ENCODE results near the gene DOK7. TPM values are rescaled to one million over a fixed set of nuclear protein-coding genes. Genes with fewer than 3 reads are reported as not detected.

The DOK7 gene
- total and polyA plus RNA-seq, 2 donors (not counting 1 experiment from before 2014, with no cell fraction given) = 0.17 TPM; not detected in 1

DNA sequence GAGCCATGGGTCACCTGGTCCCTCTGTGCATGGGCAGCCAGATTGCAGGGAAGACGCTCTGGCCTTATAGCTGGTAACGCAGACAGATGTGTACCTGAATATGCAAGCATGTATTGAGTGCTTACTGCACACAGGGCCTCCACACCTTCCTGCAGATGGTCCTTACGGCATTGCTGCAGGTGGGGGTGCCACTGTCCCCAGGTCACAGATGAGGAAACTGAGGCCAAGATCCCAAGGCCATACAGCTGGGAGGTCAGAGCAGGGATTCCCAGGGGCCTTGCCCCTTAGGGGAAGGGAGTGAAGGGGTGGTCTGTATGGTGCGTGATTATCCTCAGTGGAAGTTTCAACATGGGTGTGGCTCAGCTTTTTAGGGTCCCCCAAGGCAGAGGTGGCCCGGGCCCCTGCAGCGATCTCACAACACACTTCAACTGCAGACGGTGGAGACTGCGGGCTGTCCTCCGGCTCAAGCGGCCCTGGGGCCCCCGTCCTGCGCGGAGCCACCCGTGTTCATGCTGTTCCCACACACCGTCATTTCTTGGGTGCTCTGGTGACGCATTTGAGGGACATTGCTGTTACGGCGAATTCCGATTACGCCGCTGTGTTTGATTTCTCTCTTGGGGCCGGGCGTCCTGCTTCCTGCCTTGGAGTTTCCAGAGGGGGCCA lies 8.1 kb downstream of the DOK7 start:
- H3K9ac ChIP-seq (ENCODE audit: insufficient read depth, low read length) = no peak overlapping the region
- H3K36me3 ChIP-seq (ENCODE audit: control insufficient read depth, insufficient read depth, low read length) = no peaks in the 10 kb centered on the region
- peaks cover 4% of the 10 kb centered on the region for H3K27me3 ChIP-seq (ENCODE audit: control insufficient read depth, insufficient read depth, low read length)
- no peak overlapping the region for H2AFZ ChIP-seq (ENCODE audit: low read length)
- H3K9me3 ChIP-seq (ENCODE audit: control insufficient read depth, insufficient read depth, low read depth, low read length) = peaks cover 4% of the 10 kb centered on the region
- TF ChIP-seq, protein P1, sequence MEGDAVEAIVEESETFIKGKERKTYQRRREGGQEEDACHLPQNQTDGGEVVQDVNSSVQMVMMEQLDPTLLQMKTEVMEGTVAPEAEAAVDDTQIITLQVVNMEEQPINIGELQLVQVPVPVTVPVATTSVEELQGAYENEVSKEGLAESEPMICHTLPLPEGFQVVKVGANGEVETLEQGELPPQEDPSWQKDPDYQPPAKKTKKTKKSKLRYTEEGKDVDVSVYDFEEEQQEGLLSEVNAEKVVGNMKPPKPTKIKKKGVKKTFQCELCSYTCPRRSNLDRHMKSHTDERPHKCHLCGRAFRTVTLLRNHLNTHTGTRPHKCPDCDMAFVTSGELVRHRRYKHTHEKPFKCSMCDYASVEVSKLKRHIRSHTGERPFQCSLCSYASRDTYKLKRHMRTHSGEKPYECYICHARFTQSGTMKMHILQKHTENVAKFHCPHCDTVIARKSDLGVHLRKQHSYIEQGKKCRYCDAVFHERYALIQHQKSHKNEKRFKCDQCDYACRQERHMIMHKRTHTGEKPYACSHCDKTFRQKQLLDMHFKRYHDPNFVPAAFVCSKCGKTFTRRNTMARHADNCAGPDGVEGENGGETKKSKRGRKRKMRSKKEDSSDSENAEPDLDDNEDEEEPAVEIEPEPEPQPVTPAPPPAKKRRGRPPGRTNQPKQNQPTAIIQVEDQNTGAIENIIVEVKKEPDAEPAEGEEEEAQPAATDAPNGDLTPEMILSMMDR (conservative IDR thresholded peaks at IDR 0.05 in 1 of 2, IDR thresholded peaks at IDR 0.05 in 1 of 2; ENCODE audit: low read depth in 1 of 2, low read length in 2 of 2) = no peak
- TF ChIP-seq EZH2 (IDR thresholded peaks at IDR 0.05; ENCODE audit: low read length, missing control alignments) = no peak
- no peaks in the 10 kb centered on the region for H3K79me2 ChIP-seq (ENCODE audit: control insufficient read depth, insufficient read depth, low read length)
- no peak overlapping the region for H3K27ac ChIP-seq (ENCODE audit: insufficient read depth, low read length)
- DNase-seq (ENCODE audit: low read depth in 2 of 2) = no peak
- no peaks in the 10 kb centered on the region for H4K20me1 ChIP-seq (ENCODE audit: control insufficient read depth, extremely low read depth, insufficient read depth, low read length)
- no peaks in the 10 kb centered on the region for H3K4me1 ChIP-seq (ENCODE audit: control insufficient read depth, extremely low read depth, insufficient read depth, low read length)
- no peak overlapping the region for H3K4me3 ChIP-seq (replicated peaks in 1 of 4; ENCODE audit: control extremely low read depth in 1 of 4, insufficient read depth in 1 of 4, low read depth in 3 of 4, low read length in 4 of 4)
- H3K4me2 ChIP-seq (ENCODE audit: extremely low read depth, insufficient read depth, low read length) = no peak overlapping the region

GRCh38 chr4:3471886-3472285 lies 8.8 kb downstream of the DOK7 start:
- H4K20me1 ChIP-seq (ENCODE audit: control insufficient read depth, extremely low read depth, insufficient read depth, low read length) = no peaks in the 10 kb centered on the region
- DNase-seq (ENCODE audit: low read depth in 2 of 2) = no peak

DNA sequence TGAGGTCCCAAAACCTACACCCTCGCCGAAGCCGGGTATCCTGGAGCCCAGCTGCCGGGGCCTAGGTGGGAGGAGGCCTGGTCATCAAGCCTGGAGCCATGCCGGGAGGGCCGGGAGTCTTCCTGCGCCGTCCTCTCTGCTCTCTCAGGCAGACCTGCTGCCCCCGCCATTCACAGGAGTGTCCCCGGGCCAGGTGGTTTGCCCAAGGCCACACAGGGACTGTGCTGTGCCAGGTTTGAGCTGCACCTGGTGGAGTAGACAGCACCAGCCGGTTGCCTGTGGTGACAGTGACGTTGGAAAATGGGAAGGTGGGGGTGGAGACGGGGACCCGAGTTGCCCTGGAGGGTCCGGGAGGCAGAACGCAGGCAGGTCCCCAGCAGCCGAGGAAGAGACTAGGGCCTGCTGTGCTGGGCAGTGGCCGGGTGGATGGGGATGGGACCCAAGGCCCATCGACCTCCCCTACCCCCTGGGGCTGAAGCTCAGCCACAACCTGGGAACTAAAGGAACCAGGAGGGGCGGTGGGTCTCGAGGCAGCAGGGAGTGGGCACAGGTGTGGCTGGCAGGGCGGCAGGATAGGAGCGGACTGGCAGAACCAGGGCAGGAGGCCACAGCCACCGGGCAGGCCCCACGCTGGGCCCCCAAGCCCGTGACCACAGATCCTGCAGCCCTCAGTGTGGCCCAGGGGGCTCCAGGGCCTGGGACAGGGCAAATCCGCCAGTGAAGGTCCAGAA lies 9.5 kb downstream of the DOK7 start:
- H2AFZ ChIP-seq (ENCODE audit: low read length) = no peak overlapping the region
- no peaks in the 10 kb centered on the region for H3K79me2 ChIP-seq (ENCODE audit: control insufficient read depth, insufficient read depth, low read length)
- no peak for DNase-seq (ENCODE audit: low read depth in 2 of 2)
- TF ChIP-seq EZH2 (IDR thresholded peaks at IDR 0.05; ENCODE audit: low read length, missing control alignments) = no peak
- TF ChIP-seq, protein P1 (conservative IDR thresholded peaks at IDR 0.05 in 1 of 2, IDR thresholded peaks at IDR 0.05 in 1 of 2; ENCODE audit: low read depth in 1 of 2, low read length in 2 of 2) = no peak
- no peaks in the 10 kb centered on the region for H3K4me1 ChIP-seq (ENCODE audit: control insufficient read depth, extremely low read depth, insufficient read depth, low read length)
- no peaks in the 10 kb centered on the region for H4K20me1 ChIP-seq (ENCODE audit: control insufficient read depth, extremely low read depth, insufficient read depth, low read length)
- no peak overlapping the region for H3K4me2 ChIP-seq (ENCODE audit: extremely low read depth, insufficient read depth, low read length)
- H3K36me3 ChIP-seq (ENCODE audit: control insufficient read depth, insufficient read depth, low read length) = no peaks in the 10 kb centered on the region
- H3K9me3 ChIP-seq (ENCODE audit: control insufficient read depth, insufficient read depth, low read depth, low read length) = peaks cover 4% of the 10 kb centered on the region
- peaks cover 4% of the 10 kb centered on the region for H3K27me3 ChIP-seq (ENCODE audit: control insufficient read depth, insufficient read depth, low read length)
- no peak overlapping the region for H3K9ac ChIP-seq (ENCODE audit: insufficient read depth, low read length)
- H3K27ac ChIP-seq (ENCODE audit: insufficient read depth, low read length) = no peak overlapping the region
- H3K4me3 ChIP-seq (replicated peaks in 1 of 4; ENCODE audit: control extremely low read depth in 1 of 4, insufficient read depth in 1 of 4, low read depth in 3 of 4, low read length in 4 of 4) = no peak overlapping the region

More at GRCh38 chr4:3471886-3472285, 8.8 kb downstream of the DOK7 start:
- Histone ChIP-seq H3K9ac (ENCODE audit: insufficient read depth, low read length) (no peak overlapping the region), H2AFZ (ENCODE audit: low read length) (no peak overlapping the region), H3K79me2 (ENCODE audit: control insufficient read depth, insufficient read depth, low read length) (no peaks in the 10 kb centered on the region), H3K27me3 (ENCODE audit: control insufficient read depth, insufficient read depth, low read length) (peaks cover 4% of the 10 kb centered on the region), H3K36me3 (ENCODE audit: control insufficient read depth, insufficient read depth, low read length) (no peaks in the 10 kb centered on the region), H3K4me1 (ENCODE audit: control insufficient read depth, extremely low read depth, insufficient read depth, low read length) (no peaks in the 10 kb centered on the region), H3K4me2 (ENCODE audit: extremely low read depth, insufficient read depth, low read length) (no peak overlapping the region), H3K27ac (ENCODE audit: insufficient read depth, low read length) (no peak overlapping the region), H3K9me3 (ENCODE audit: control insufficient read depth, insufficient read depth, low read depth, low read length) (peaks cover 4% of the 10 kb centered on the region), H3K4me3 (replicated peaks in 1 of 4; ENCODE audit: control extremely low read depth in 1 of 4, insufficient read depth in 1 of 4, low read depth in 3 of 4, low read length in 4 of 4) (no peak overlapping the region)
- TF ChIP-seq, protein P1 (conservative IDR thresholded peaks at IDR 0.05 in 1 of 2, IDR thresholded peaks at IDR 0.05 in 1 of 2; ENCODE audit: low read depth in 1 of 2, low read length in 2 of 2) = no peak
- no peak for TF ChIP-seq EZH2 (IDR thresholded peaks at IDR 0.05; ENCODE audit: low read length, missing control alignments)

Data from fibroblast of lung (primary cell).